ENCODE data around the gene FBLIM1.

DNA sequence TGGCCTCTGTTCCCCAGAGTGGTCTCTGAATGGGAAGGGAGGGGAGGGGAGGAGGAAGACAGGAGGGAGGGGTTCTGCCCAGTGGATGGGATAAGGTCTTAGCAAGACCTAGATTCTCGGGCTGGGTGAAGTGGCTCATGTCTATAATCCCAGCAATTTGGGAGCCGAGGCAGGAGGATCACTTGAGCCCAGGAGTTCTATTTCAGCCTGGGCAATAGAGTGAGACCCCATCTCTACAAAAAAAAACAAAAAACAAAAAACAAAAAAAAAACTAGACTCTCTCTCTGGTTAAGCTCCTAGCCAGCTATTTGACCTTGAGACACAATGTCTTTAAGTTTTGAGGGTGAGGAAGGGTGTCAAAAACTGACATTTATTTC is 37.5 kb downstream of the FBLIM1 start:
- no peak for TF ChIP-seq POLR2AphosphoS5 (IDR thresholded peaks at IDR 0.05)
- TF ChIP-seq, protein P1, sequence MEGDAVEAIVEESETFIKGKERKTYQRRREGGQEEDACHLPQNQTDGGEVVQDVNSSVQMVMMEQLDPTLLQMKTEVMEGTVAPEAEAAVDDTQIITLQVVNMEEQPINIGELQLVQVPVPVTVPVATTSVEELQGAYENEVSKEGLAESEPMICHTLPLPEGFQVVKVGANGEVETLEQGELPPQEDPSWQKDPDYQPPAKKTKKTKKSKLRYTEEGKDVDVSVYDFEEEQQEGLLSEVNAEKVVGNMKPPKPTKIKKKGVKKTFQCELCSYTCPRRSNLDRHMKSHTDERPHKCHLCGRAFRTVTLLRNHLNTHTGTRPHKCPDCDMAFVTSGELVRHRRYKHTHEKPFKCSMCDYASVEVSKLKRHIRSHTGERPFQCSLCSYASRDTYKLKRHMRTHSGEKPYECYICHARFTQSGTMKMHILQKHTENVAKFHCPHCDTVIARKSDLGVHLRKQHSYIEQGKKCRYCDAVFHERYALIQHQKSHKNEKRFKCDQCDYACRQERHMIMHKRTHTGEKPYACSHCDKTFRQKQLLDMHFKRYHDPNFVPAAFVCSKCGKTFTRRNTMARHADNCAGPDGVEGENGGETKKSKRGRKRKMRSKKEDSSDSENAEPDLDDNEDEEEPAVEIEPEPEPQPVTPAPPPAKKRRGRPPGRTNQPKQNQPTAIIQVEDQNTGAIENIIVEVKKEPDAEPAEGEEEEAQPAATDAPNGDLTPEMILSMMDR (IDR thresholded peaks at IDR 0.05), result no peak

Measured in breast epithelium (tissue), 3 donors.